Neutrophil (primary cell): ENCODE data around the gene PTPRN2.

Experiments used
- H3K27ac ChIP-seq: fragments of 200-600 bp; sonication (generic); 2 replicates; pipeline ENCODE4 v1.5.1; 2016; ENCODE audit warnings: mild to moderate bottlenecking, moderate library complexity
- H3K27me3 ChIP-seq: fragments of 200-600 bp; sonication (generic); 2 replicates; pipeline ENCODE4 v1.6.0; 2016; ENCODE audit warnings: mild to moderate bottlenecking
- H3K36me3 ChIP-seq: fragments of 200-600 bp; sonication (generic); 2 replicates; pipeline ENCODE4 v1.5.1; 2017
- H3K4me1 ChIP-seq, 2 experiments: fragments of 200-600 bp in 1 of 2; sonication (generic) in 1 of 2; 1 replicate in 1 of 2; 2 replicates in 1 of 2; pipeline versions ENCODE4 v1.5.1 to v1.6.1; 2013 to 2016; ENCODE audit warnings: low read depth in 1 of 2, low read length in 1 of 2, mild to moderate bottlenecking in 1 of 2, moderate library complexity in 1 of 2; ENCODE audit not compliant: control insufficient read depth in 1 of 2, insufficient read depth in 1 of 2
- H3K4me3 ChIP-seq, 2 experiments: fragments of 200-600 bp in 1 of 2; sonication (generic) in 1 of 2; 1 replicate in 1 of 2; 2 replicates in 1 of 2; pipeline ENCODE4 v1.5.1; 2013 to 2016; ENCODE audit warnings: low read depth in 1 of 2, low read length in 1 of 2, mild to moderate bottlenecking in 1 of 2, moderate library complexity in 1 of 2
- H3K9me3 ChIP-seq: fragments of 200-600 bp; sonication (generic); 2 replicates; pipeline ENCODE4 v1.5.1; 2016
- TF ChIP-seq, protein P1 (sequence below): fragments of 200-600 bp; sonication (generic); IDR thresholded peaks from 2 replicates; pipeline ENCODE4 v1.5.1; 2016; ENCODE audit warnings: antibody characterized with exemption

PTPRN2 gene

DNA sequence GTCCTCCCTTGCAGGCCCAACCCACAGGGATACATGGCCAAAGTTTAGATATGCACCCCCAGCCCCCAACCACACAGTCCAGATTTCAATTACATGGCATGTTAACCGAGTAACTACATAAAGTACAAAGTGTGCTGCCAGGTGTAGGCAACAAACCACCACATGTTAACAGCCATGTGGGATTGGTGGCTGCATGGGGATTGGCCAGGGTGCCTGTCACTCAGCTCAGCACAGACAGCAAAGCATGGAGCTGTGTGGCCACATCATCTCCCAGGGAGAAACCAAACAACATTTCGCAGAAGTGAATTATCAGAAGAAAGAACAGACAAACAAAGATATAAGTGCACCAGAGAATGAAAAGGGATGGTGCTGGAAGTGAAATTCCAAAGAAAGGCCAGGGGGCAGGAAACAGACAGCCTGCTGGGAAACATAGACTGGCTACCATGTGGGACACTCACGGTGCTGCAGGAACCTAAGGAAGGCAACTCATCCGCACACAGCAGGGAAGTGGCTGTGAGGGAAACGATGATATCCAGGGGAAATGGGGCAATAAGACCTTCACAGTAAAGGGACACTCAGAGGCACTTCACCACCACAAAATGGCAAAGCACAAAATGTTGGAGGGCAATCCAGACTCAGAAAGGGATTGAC is 171.2 kb downstream of the PTPRN2 start:
- Histone ChIP-seq H3K36me3 (no peaks in the 10 kb centered on the region), H3K27ac (no peak overlapping the region), H3K4me3 (no peak overlapping the region), H3K4me1 (no peaks in the 10 kb centered on the region), H3K9me3 (no peaks in the 10 kb centered on the region), H3K27me3 (no peaks in the 10 kb centered on the region)
- TF ChIP-seq, protein P1, sequence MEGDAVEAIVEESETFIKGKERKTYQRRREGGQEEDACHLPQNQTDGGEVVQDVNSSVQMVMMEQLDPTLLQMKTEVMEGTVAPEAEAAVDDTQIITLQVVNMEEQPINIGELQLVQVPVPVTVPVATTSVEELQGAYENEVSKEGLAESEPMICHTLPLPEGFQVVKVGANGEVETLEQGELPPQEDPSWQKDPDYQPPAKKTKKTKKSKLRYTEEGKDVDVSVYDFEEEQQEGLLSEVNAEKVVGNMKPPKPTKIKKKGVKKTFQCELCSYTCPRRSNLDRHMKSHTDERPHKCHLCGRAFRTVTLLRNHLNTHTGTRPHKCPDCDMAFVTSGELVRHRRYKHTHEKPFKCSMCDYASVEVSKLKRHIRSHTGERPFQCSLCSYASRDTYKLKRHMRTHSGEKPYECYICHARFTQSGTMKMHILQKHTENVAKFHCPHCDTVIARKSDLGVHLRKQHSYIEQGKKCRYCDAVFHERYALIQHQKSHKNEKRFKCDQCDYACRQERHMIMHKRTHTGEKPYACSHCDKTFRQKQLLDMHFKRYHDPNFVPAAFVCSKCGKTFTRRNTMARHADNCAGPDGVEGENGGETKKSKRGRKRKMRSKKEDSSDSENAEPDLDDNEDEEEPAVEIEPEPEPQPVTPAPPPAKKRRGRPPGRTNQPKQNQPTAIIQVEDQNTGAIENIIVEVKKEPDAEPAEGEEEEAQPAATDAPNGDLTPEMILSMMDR = no peak

GRCh38 chr7:158415316-158415715 is 172.3 kb downstream of the PTPRN2 start:
- Histone ChIP-seq H3K27ac (no peak overlapping the region), H3K9me3 (no peaks in the 10 kb centered on the region), H3K4me3 (no peak overlapping the region), H3K36me3 (no peaks in the 10 kb centered on the region), H3K4me1 (no peaks in the 10 kb centered on the region), H3K27me3 (no peaks in the 10 kb centered on the region)
- TF ChIP-seq, protein P1 = no peak

DNA sequence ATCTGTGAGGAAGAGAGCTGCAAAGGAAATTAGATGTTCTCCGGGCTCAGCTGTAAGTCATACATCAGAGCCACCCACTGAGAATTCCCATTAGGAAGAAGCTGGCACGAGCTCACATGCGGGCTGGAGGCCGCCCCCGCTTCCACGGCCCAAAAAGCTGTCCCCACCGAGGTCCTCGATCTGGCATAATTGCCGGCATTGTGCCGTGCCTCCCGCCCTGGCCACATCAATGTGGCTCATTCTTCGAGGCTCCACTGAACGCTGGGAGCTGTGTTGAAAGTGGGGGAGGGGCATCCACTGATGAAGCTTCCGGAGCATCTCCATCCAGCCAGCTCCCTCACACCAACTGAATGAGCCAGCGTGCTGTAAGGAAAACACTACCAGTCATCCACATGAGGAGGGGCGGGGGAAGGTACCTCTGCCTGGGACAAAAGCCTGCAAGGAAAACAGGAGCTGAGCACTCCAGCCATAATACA is 173.1 kb downstream of the PTPRN2 start:
- no peak overlapping the region for H3K4me3 ChIP-seq
- H3K4me1 ChIP-seq = no peaks in the 10 kb centered on the region
- H3K27ac ChIP-seq = no peak overlapping the region
- no peaks in the 10 kb centered on the region for H3K27me3 ChIP-seq
- no peaks in the 10 kb centered on the region for H3K36me3 ChIP-seq
- TF ChIP-seq, protein P1 = no peak
- H3K9me3 ChIP-seq = no peaks in the 10 kb centered on the region

GRCh38 chr7:158414002-158414401 is 173.6 kb downstream of the PTPRN2 start:
- Histone ChIP-seq H3K27ac (no peak overlapping the region), H3K4me1 (no peaks in the 10 kb centered on the region), H3K4me3 (no peak overlapping the region), H3K27me3 (no peaks in the 10 kb centered on the region), H3K36me3 (no peaks in the 10 kb centered on the region), H3K9me3 (no peaks in the 10 kb centered on the region)
- TF ChIP-seq, protein P1 = no peak

- H3K27me3 ChIP-seq = no peaks in the 10 kb centered on the region
- H3K9me3 ChIP-seq = no peaks in the 10 kb centered on the region
- no peak overlapping the region for H3K4me3 ChIP-seq
- TF ChIP-seq, protein P1 = no peak
- no peaks in the 10 kb centered on the region for H3K36me3 ChIP-seq
- no peak overlapping the region for H3K27ac ChIP-seq
- no peaks in the 10 kb centered on the region for H3K4me1 ChIP-seq
Measured at GRCh38 chr7:158411232-158411950, 176.2 kb downstream of the PTPRN2 start.
